SK-N-SH (cell line): ENCODE measurements around the gene RNASE2.

ENCODE experiments used
- CTCF ChIP-seq: fragments of 200-600 bp; sonication (generic); IDR thresholded peaks from 2 replicates; pipeline ENCODE4 v1.6.1; 2017; ENCODE audit warnings: antibody characterized with exemption, mild to moderate bottlenecking, moderate library complexity
- FOXM1 ChIP-seq: IDR thresholded peaks from 2 replicates; pipeline ENCODE4 v1.4.0; 2012; ENCODE audit warnings: low read depth, mild to moderate bottlenecking
- RCOR1 ChIP-seq: fragments of 150-350 bp; IDR thresholded peaks from 2 replicates; pipeline ENCODE4 v1.6.1; 2017; ENCODE audit warnings: antibody characterized with exemption, low read length

GRCh38 chr14:20989471-20989786, 34.1 kb downstream of the RNASE2 start:
- TF ChIP-seq RCOR1 (no peak), FOXM1 (no peak), CTCF (no peak)
